Muscle layer of colon (tissue), 2 donors: ENCODE measurements around the gene IGHMBP2.

Source experiments
- H3K27ac ChIP-seq: one replicate; pipeline ENCODE4 v1.7.0; 2013; ENCODE audit warnings: low read depth, mild to moderate bottlenecking, low read length, moderate library complexity
- H3K27me3 ChIP-seq, 2 donors: one replicate each; pipeline ENCODE4 v1.7.0; 2013; ENCODE audit warnings: low read length in 2 of 2, mild to moderate bottlenecking in 2 of 2; ENCODE audit not compliant: insufficient read depth in 2 of 2, control insufficient read depth in 1 of 2
- H3K36me3 ChIP-seq: one replicate; pipeline ENCODE4 v1.7.0; 2013; ENCODE audit warnings: mild to moderate bottlenecking, low read length; ENCODE audit not compliant: insufficient read depth
- H3K4me1 ChIP-seq: one replicate; pipeline ENCODE4 v1.7.0; 2013; ENCODE audit warnings: mild to moderate bottlenecking, low read length; ENCODE audit not compliant: insufficient read depth
- H3K4me3 ChIP-seq, 2 donors: one replicate each; pipeline ENCODE4 v1.7.0; 2013; ENCODE audit warnings: low read length in 2 of 2, low read depth in 1 of 2, mild to moderate bottlenecking in 1 of 2, moderate library complexity in 1 of 2
- H3K9ac ChIP-seq: one replicate; pipeline ENCODE4 v1.7.0; 2013; ENCODE audit warnings: low read length
- H3K9me3 ChIP-seq: one replicate; pipeline ENCODE4 v1.7.0; 2013; ENCODE audit warnings: mild to moderate bottlenecking, low read length
- donor health status: abdominal sarcoma.
- donor health status: Adenocarcinoma of cecum.

Gene IGHMBP2

GRCh38 chr11:68983801-68984200, 80.1 kb downstream of the IGHMBP2 start:
- H3K4me1 ChIP-seq: no peaks in the 10 kb centered on the region
- H3K9me3 ChIP-seq: no peaks in the 10 kb centered on the region
- no peaks in the 10 kb centered on the region for H3K27me3 ChIP-seq
- no peak overlapping the region for H3K27ac ChIP-seq
- no peaks in the 10 kb centered on the region for H3K36me3 ChIP-seq
- no peak overlapping the region for H3K4me3 ChIP-seq
- no peak overlapping the region for H3K9ac ChIP-seq

GRCh38 chr11:68987211-68987610, 83.5 kb downstream of the IGHMBP2 start:
- no peaks in the 10 kb centered on the region for H3K9me3 ChIP-seq
- H3K27me3 ChIP-seq: no peaks in the 10 kb centered on the region
- H3K9ac ChIP-seq: no peak overlapping the region
- no peak overlapping the region for H3K4me3 ChIP-seq
- no peaks in the 10 kb centered on the region for H3K36me3 ChIP-seq
- H3K27ac ChIP-seq: no peak overlapping the region
- no peaks in the 10 kb centered on the region for H3K4me1 ChIP-seq

GRCh38 chr11:68988491-68988890, 84.8 kb downstream of the IGHMBP2 start:
- no peak overlapping the region for H3K27ac ChIP-seq
- H3K36me3 ChIP-seq: no peaks in the 10 kb centered on the region
- no peaks in the 10 kb centered on the region for H3K27me3 ChIP-seq

More at GRCh38 chr11:68988491-68988890, 84.8 kb downstream of the IGHMBP2 start:
- H3K4me1 ChIP-seq: no peaks in the 10 kb centered on the region
- H3K9ac ChIP-seq: no peak overlapping the region
- no peaks in the 10 kb centered on the region for H3K9me3 ChIP-seq
- H3K4me3 ChIP-seq: no peak overlapping the region
